Skeletal muscle satellite cell (primary cell): Measurements from ENCODE around the gene RPL38.

Experiments
- H3K27me3 ChIP-seq: 2 replicates; pipeline ENCODE4 v1.7.0; 2013; ENCODE audit warnings: low read length; ENCODE audit not compliant: control insufficient read depth, insufficient read depth
- H3K36me3 ChIP-seq: 2 replicates; pipeline ENCODE4 v1.7.0; 2013; ENCODE audit warnings: mild to moderate bottlenecking, control low read depth, low read length; ENCODE audit not compliant: insufficient read depth
- H3K4me1 ChIP-seq: 2 replicates; pipeline ENCODE4 v1.7.0; 2013; ENCODE audit warnings: low read length; ENCODE audit not compliant: control insufficient read depth, insufficient read depth
- H3K4me2 ChIP-seq: 2 replicates; pipeline ENCODE4 v1.7.0; 2013; ENCODE audit warnings: mild to moderate bottlenecking, low read length
- H3K4me3 ChIP-seq: 2 replicates; pipeline ENCODE4 v1.7.0; 2013; ENCODE audit warnings: low read length
- H3K9ac ChIP-seq: 2 replicates; pipeline ENCODE4 v1.7.0; 2013; ENCODE audit warnings: mild to moderate bottlenecking, low read depth, low read length, moderate library complexity
- H3K9me3 ChIP-seq: replicated peaks from 2 replicates; pipeline ENCODE4 v1.7.0; 2013; ENCODE audit warnings: mild to moderate bottlenecking, control low read depth, low read length

RPL38 gene

DNA sequence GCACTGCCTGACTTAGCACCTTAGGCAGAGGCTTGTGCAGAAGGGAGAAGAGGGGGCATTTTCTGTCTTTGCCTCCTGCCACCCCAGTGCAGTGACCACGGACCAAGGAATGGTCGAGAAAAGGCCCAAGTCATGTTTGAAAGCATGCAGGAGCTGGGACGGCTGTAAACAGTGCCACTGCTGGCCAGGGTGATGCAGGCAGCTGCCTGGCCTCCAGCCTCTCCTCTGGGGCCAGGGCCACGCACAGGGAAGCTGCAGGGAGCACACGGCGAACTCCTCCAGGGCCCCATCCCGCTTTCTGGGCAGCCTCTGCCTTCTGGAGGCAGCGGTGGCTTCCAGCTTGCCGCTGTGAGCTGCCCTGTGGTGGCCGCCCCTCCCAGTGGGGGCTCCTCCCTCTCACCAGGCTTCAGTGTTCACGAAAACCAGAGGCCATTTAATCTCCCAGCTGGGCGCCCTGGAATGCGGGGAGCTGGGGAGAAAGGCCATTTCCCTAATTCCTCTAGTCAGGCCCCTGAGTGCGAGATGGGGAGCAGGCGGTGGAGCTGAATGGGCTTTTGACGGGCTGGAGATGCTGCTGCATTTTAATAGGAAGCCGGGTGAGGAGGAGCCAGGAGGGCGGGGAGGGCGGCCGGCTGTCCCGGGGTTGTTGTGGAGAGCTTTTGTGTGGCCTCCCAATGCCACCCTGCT lies 41.8 kb downstream of the RPL38 start:
- Histone ChIP-seq H3K4me2 (no peak overlapping the region), H3K9me3 (no peaks in the 10 kb centered on the region), H3K4me3 (no peak overlapping the region), H3K27me3 (no peaks in the 10 kb centered on the region), H3K9ac (no peak overlapping the region), H3K4me1 (no peaks in the 10 kb centered on the region), H3K36me3 (no peaks in the 10 kb centered on the region)

DNA sequence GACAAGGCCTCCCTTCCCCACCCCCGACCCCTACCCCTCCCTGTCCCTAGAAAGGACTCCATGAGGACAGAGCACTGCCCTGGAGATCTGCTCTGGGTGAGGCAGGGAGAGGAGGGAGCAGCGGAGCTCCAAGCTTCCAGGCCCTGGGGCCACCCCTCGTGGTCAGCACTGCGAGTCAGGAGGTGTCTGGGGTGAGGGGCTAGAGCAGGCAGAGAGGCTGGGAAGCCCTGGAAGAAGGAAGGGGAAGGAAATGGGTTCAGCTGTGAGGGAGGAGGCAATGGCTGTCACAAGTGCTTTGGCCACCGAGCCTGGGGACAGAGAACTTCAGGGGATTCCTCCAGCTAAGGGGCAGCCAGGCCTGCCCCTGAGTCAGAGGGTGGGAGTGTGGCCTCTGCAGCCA lies 42.4 kb downstream of the RPL38 start:
- no peak overlapping the region for H3K4me2 ChIP-seq
- no peak overlapping the region for H3K4me3 ChIP-seq
- no peaks in the 10 kb centered on the region for H3K36me3 ChIP-seq
- H3K27me3 ChIP-seq = no peaks in the 10 kb centered on the region
- H3K9ac ChIP-seq = no peak overlapping the region
- H3K4me1 ChIP-seq = no peaks in the 10 kb centered on the region
- H3K9me3 ChIP-seq = no peaks in the 10 kb centered on the region

DNA sequence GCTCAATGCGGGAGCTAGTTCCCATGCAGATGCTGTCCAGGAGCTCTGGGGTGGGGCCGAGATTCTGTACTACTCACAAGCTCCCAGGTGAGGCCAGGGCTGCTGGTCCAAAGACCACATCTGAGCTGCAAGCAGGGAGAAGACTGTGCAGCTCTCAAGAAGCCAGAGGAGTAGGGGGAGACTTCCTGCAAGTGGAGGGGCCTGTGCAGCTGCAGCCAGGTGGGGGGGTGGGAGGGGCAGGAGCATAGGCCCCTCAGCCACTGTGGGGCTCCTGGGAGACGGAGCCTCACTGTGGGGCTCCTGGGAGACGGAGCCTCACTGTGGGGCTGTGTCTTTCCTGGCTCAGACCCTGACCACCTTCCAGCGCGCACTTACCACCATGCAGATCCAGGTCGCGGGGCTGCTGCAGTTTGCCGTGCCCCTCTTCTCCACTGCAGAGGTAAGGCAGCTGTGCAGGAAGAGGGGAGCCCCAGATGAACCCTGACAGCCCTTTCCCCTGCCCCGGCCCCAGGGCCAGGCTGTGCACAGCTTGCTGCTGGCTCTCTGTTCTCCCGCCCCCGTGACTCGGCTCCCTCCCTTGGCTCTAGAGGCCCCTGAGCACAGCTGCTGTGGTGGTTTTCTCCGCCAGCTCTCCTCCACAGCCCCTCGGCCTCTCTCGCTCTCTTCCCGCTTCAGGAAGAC lies 46.3 kb downstream of the RPL38 start:
- Histone ChIP-seq H3K4me3 (no peak overlapping the region), H3K9ac (no peak overlapping the region), H3K36me3 (no peaks in the 10 kb centered on the region), H3K27me3 (no peaks in the 10 kb centered on the region), H3K4me1 (no peaks in the 10 kb centered on the region), H3K9me3 (no peaks in the 10 kb centered on the region), H3K4me2 (no peak overlapping the region)

DNA sequence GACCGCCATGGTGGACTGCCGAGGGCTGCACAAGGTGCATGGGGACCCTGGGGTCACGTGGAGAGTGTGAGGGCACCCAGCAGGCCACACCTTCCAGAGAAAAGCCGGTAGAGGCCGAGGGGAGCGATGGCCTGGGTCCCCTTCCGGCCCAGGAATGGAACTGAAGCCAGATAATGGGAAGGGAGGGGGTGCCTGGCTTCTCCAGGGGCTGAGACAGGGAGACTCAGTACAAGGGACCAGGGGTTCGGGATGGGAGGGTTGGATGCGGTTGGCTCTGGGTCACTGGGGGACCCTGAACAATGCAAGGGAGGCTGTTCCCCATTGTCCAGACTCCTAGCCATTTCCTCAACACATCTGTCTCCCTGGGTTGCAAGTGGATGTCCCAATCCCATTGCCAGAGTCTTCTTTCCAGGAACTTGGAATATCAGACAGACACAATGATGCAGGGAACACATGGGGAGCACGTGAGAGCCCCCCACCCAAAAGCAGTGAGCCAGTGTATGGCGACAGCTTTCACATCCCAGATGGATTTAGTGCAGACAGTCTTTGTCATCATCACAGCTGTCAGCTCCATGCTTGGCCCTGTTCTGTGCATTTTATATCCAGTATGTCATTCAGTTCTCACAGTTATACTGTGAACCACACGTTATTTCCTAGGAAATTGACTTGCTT lies 47.0 kb downstream of the RPL38 start:
- Histone ChIP-seq H3K9ac (no peak overlapping the region), H3K36me3 (no peaks in the 10 kb centered on the region)

DNA sequence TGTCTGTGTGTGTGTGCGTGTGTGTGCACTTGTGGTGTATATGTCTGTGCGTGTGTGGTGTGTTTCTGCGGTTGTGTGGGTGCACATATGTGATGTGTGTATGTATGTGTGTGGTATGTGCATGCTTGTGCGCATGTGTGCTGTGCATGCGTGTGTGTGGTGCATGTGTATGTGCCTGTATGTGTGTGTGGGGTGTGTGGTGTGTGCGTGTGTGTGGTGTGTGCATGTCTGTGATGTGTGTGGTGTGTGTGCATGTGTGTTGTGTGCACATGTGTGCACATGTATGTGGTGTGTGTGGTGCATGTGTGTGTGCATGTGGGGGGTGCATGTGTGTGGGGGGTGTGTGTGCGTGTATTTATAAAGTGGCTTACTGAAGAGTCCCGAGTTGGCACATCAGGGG lies 47.6 kb downstream of the RPL38 start:
- Histone ChIP-seq H3K9me3 (no peaks in the 10 kb centered on the region), H3K9ac (no peak overlapping the region), H3K4me3 (no peak overlapping the region)

More for the DNA sequence above, 47.0 kb downstream of the RPL38 start:
- Histone ChIP-seq H3K4me1 (no peaks in the 10 kb centered on the region), H3K4me2 (no peak overlapping the region), H3K9me3 (no peaks in the 10 kb centered on the region), H3K4me3 (no peak overlapping the region), H3K27me3 (no peaks in the 10 kb centered on the region)

DNA sequence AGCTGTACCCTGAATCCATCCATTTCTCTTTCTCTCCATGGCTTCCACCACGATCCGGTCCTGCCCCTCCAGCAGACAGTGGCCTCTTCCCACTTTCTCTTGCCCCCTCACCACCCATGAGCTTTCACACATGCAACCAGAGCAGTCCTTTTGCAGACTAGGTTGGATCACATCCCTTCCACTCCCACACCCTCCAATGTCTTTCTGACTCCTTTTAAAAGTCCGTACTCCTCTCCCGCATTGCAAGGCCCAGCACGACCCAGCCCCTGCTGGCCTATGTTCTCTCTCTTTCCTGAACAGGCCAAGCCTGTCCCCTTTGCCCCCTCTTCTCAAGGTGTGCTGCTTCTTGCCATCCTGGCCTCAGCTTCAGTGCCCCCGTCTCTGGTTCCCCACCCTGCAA lies 48.1 kb downstream of the RPL38 start:
- no peak overlapping the region for H3K9ac ChIP-seq
- H3K4me1 ChIP-seq = no peaks in the 10 kb centered on the region
- H3K27me3 ChIP-seq = no peaks in the 10 kb centered on the region
- H3K36me3 ChIP-seq = no peaks in the 10 kb centered on the region
- no peak overlapping the region for H3K4me3 ChIP-seq
- no peaks in the 10 kb centered on the region for H3K9me3 ChIP-seq
- H3K4me2 ChIP-seq = no peak overlapping the region

More for the DNA sequence above, 47.6 kb downstream of the RPL38 start:
- Histone ChIP-seq H3K4me1 (no peaks in the 10 kb centered on the region), H3K36me3 (no peaks in the 10 kb centered on the region), H3K4me2 (no peak overlapping the region), H3K27me3 (no peaks in the 10 kb centered on the region)

DNA sequence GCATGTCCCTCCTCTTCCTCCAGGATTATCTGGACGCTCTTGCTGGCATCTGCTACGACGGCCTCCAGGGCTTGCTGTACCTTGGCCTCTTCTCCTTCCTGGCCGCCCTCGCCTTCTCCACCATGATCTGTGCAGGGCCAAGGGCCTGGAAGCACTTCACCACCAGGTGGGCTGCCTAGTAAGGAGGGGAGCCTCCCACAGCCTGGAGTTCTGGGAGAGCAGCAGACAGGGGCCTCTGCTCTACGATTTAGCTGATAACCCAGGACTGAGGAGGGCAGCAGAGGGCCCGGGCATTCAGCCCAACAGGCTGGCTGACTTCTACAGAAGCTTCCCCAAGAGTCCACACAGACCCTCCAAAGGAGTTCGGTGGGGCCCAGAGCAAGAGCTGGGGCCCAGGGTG lies 48.7 kb downstream of the RPL38 start:
- H3K4me2 ChIP-seq = no peak overlapping the region
- H3K4me1 ChIP-seq = no peaks in the 10 kb centered on the region
- no peak overlapping the region for H3K4me3 ChIP-seq
- no peak overlapping the region for H3K9ac ChIP-seq
- H3K9me3 ChIP-seq = no peaks in the 10 kb centered on the region
- H3K27me3 ChIP-seq = no peaks in the 10 kb centered on the region
- no peaks in the 10 kb centered on the region for H3K36me3 ChIP-seq

DNA sequence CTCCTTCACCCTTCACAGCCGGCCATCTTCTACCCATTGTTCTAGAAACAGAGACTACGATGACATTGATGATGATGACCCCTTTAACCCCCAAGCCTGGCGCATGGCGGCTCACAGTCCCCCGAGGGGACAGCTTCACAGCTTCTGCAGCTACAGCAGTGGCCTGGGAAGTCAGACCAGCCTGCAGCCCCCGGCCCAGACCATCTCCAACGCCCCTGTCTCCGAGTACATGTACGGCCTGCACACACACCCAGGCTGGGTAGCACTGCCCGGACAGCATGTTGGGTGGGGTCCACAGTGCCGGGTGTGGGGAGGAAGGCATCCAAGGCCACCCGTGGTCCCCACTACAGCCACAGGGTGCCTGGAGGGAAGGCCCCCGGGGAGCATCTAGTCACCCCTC lies 49.6 kb downstream of the RPL38 start:
- Histone ChIP-seq H3K4me2 (no peak overlapping the region), H3K4me3 (no peak overlapping the region), H3K9ac (no peak overlapping the region), H3K36me3 (no peaks in the 10 kb centered on the region), H3K4me1 (no peaks in the 10 kb centered on the region), H3K27me3 (no peaks in the 10 kb centered on the region), H3K9me3 (no peaks in the 10 kb centered on the region)

DNA sequence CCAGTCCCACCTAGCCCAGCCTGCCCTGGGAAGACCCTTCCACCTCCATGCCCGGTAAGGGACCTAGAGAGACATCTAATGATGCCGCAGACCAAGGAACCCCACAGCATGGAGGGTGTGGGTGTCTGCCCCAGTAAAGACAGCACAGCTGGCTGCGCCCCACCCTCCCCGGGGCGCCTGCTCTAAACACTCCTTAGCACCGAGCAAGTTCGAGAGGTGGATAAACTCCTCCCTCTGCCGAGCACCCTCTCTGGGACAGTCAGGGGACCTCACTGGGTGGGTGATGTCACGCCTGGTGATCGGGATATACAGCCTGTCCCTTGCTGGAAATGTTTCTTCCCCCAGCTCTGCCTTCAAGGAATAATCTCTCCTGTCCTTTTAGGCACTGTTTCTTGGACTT lies 53.8 kb downstream of the RPL38 start:
- Histone ChIP-seq H3K9ac (no peak overlapping the region), H3K9me3 (no peaks in the 10 kb centered on the region), H3K36me3 (no peaks in the 10 kb centered on the region), H3K27me3 (no peaks in the 10 kb centered on the region), H3K4me3 (no peak overlapping the region), H3K4me1 (no peaks in the 10 kb centered on the region), H3K4me2 (no peak overlapping the region)

DNA sequence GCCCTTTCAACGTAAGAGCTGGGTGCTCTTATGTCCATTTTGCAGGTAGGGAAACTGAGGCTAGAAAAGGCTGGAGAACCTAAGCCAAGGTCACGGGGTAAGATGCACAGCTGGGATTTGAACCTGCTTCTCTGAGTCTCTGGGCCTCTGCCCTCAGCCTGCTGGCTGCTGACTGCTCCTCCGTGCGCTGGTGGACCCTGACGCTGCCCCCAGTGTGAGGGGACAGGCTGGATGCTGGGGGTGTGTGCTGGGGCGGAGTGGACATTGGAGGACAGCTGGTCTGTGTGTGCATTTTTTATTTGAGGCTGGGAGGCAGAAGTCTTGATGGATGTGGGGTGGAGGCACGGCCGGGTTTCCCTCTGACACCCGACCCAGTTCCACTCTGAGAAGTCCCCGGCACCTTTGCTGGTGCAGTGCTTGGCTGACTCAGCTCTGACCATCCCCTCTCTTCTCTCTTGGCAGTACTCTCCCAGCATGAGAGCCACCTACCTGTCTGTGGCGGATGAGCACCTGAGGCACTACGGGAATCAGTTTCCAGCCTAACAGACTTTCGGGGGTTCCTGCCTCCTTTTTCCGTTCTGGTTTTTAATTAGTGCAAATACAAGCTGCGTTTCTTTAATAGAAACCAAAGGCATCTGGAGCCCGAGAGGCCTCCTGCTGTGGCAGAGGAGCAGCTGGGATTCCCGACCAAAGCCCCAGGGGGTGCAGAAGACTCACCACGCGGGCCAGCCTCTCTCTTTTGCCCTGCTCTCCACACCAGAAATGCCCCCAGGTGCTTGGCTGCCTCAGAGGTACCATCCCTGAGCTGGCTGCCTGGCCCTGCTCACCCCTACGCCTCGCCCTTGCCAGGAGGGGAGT lies 56.4 kb downstream of the RPL38 start:
- Histone ChIP-seq H3K4me2 (no peak overlapping the region), H3K27me3 (no peaks in the 10 kb centered on the region), H3K4me3 (no peak overlapping the region), H3K4me1 (no peaks in the 10 kb centered on the region), H3K9me3 (no peaks in the 10 kb centered on the region), H3K36me3 (no peaks in the 10 kb centered on the region), H3K9ac (no peak overlapping the region)
